Measurements from ENCODE around the gene SERPINE1.

SERPINE1 gene

DNA sequence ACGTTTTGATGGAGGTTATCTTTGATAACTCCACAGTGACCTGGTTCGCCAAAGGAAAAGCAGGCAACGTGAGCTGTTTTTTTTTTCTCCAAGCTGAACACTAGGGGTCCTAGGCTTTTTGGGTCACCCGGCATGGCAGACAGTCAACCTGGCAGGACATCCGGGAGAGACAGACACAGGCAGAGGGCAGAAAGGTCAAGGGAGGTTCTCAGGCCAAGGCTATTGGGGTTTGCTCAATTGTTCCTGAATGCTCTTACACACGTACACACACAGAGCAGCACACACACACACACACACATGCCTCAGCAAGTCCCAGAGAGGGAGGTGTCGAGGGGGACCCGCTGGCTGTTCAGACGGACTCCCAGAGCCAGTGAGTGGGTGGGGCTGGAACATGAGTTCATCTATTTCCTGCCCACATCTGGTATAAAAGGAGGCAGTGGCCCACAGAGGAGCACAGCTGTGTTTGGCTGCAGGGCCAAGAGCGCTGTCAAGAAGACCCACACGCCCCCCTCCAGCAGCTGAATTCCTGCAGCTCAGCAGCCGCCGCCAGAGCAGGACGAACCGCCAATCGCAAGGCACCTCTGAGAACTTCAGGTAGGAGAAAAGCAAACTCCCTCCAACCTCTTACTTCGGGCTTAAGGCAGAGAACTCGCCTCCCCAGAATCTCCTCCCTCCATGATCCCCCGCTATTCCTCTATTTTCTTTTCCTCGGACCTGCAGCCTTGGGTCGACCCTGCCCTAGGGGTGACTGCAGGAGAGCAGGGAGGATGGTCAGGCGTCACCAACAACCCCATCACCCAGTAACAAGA is at the start of gene SERPINE1:
TSS of gene SERPINE1 (plus strand) at position 454 of the 809 bp plus-strand sequence. CDS start 1,290 bp downstream, outside the sequence.
- H3K4me1 ChIP-seq (ENCODE audit: control insufficient read depth, insufficient read depth, low read length): peaks cover 7% of the 10 kb centered on the region
- H3K4me3 ChIP-seq (ENCODE audit: low read length): no peak within 1 kb of the TSS
- H3K9me3 ChIP-seq (ENCODE audit: control insufficient read depth, insufficient read depth, low read length): no peaks in the 10 kb centered on the region
- H3K27ac ChIP-seq (ENCODE audit: low read length): no peak within 1 kb of the TSS
- no CpG with 5 or more reads among the region's 22 CpGs for WGBS (ENCODE audit: insufficient coverage, insufficient read length)
- H3K36me3 ChIP-seq (ENCODE audit: control insufficient read depth, insufficient read depth, low read length): no peaks in the 10 kb centered on the region
- no peaks in the 10 kb centered on the region for H3K27me3 ChIP-seq (ENCODE audit: control insufficient read depth, insufficient read depth, low read length)
- no peak for DNase-seq (ENCODE audit: low read depth, low spot score)

DNA sequence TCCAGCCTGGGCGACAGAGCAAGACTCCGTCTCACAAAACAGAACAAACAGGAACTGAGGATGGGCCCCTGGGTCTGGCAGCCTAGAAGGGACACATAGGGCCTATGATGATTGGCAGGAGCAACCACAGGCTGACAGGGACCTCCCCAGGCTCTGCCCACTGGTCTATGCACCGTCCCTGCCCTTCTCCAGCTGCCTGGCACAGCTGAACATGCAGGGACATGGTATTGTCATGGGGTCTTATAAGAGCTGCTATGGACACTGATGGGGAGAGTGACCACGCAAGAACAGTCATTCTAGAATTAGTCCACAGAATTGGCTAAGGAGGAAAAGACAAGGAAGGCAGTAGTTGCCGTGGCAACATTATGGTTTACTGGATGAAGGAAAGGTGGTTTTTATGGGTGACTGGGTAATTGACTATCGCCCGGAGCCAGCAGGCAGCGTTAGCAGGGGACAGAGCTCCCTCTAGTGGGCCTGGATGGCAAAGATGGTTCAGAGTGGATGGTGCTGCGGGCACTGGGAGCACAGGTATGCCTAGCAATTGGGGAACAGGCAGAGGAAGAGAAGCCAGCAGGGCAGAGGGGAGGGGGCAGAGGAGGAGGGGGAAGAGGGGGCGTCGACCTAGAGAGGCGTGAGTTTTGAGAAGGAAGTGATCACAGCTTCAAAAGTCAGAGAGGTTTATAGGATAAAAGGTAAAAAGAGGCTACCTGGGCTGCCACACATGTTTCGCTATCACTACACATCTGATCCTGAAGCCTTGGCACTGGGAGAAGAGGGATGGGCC is 49.4 kb upstream of the SERPINE1 start:
- H3K4me1 ChIP-seq (ENCODE audit: control insufficient read depth, insufficient read depth, low read length): no peaks in the 10 kb centered on the region
- H3K27ac ChIP-seq (ENCODE audit: low read length): no peak overlapping the region
- DNase-seq (ENCODE audit: low read depth, low spot score): peak; percentile 97
- no peaks in the 10 kb centered on the region for H3K36me3 ChIP-seq (ENCODE audit: control insufficient read depth, insufficient read depth, low read length)
- WGBS (ENCODE audit: insufficient coverage, insufficient read length): no CpG with 5 or more reads among the region's 13 CpGs
- no peak overlapping the region for H3K4me3 ChIP-seq (ENCODE audit: low read length)
- no peaks in the 10 kb centered on the region for H3K9me3 ChIP-seq (ENCODE audit: control insufficient read depth, insufficient read depth, low read length)
- H3K27me3 ChIP-seq (ENCODE audit: control insufficient read depth, insufficient read depth, low read length): no peaks in the 10 kb centered on the region

DNA sequence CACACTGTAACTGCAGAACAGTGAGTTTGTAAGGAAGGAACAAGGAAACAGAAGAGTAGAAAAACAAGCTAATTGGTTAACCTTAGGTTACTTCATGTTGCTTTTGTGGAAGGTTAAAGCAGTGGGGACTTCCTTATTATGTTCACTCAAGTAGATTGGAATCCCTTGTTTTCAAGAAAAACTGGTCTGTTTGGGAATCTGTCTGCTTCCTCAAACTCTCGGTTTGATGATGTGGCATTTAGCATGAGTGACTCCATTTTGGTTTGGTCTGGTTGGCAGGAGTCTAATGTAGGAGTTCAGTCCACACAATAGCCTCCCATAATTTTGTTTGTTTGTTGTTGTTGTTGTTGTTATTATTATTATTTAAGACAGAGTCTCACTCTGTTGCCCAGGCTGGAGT is 45.5 kb upstream of the SERPINE1 start:
- Histone ChIP-seq H3K4me3 (ENCODE audit: low read length) (no peak overlapping the region), H3K9me3 (ENCODE audit: control insufficient read depth, insufficient read depth, low read length) (no peaks in the 10 kb centered on the region), H3K4me1 (ENCODE audit: control insufficient read depth, insufficient read depth, low read length) (no peaks in the 10 kb centered on the region), H3K27ac (ENCODE audit: low read length) (no peak overlapping the region), H3K36me3 (ENCODE audit: control insufficient read depth, insufficient read depth, low read length) (no peaks in the 10 kb centered on the region), H3K27me3 (ENCODE audit: control insufficient read depth, insufficient read depth, low read length) (no peaks in the 10 kb centered on the region)
- no peak for DNase-seq (ENCODE audit: low read depth, low spot score)
- no CpG with 5 or more reads among the region's 1 CpG for WGBS (ENCODE audit: insufficient coverage, insufficient read length)

DNA sequence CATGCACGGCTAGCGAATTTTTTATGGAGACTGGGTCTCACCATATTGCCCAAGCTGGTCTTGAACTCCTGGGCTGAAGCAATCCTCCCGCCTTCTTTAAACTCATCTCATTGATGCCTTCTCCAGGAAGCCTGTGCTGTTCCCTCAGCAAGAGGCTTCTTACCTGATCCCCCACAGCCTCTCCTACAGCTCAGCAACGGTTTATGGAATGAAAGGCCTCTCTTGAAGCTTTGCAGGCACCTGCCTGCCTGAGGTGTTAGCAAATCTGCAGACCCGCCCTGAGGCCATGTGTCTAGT is 42.1 kb upstream of the SERPINE1 start:
- no CpG with 5 or more reads among the region's 5 CpGs for WGBS (ENCODE audit: insufficient coverage, insufficient read length)
- no peaks in the 10 kb centered on the region; the same call in 1 of the 2 replicates for H3K4me1 ChIP-seq (ENCODE audit: control insufficient read depth, insufficient read depth, low read length)
- H3K36me3 ChIP-seq (ENCODE audit: control insufficient read depth, insufficient read depth, low read length): peaks cover 17% of the 10 kb centered on the region; the same call in 1 of the 2 replicates
- H3K4me3 ChIP-seq (ENCODE audit: low read length): no peak overlapping the region
- no peak overlapping the region for H3K27ac ChIP-seq (ENCODE audit: low read length)
- DNase-seq (ENCODE audit: low read depth, low spot score): no peak
- H3K9me3 ChIP-seq (ENCODE audit: control insufficient read depth, insufficient read depth, low read length): no peaks in the 10 kb centered on the region
- no peaks in the 10 kb centered on the region for H3K27me3 ChIP-seq (ENCODE audit: control insufficient read depth, insufficient read depth, low read length)

DNA sequence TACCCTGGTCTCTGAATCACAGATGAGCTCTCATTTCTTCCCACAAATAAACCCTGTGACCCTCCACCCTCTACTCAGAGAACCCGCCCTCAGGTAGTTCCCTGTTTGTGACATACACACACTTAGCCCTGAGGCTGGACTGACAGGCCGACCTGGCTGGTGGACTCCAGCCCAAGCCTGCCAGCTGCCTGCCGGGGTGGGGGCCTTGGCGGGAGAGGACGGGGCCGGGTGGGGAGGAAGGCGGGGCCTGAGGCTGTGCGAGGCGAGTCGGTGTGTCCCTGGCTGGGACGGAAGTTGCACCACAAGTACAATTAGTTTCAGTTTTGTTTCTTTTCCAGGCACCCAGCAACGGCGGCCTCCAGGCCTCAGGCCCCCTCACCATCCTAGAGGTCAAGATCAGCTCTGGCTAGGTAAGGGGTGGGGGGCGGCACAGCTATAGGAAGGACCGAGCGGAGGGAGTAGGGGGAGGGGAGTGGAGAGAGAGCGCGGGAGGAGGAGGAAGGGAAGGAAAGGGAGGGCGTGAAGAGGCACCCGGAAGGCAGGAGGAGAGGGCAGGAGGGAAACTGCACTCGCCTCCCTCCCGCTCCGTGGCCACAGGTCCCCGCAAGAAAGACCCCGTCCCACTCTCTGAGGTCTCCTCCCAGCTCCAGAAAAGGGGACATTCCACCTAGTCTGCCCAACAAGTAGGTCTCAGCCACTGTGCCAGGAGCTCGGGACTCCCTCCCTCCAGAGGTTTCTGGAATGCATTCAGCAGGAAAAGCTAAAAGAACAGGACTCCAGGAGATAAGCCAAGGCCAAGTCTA is 41.5 kb upstream of the SERPINE1 start, which contains the start of gene TRIM56:
TSS of gene TRIM56 (plus strand) at position 320 of the 803 bp plus-strand sequence. CDS start 1,832 bp downstream, outside the sequence.
- Histone ChIP-seq H3K36me3 (ENCODE audit: control insufficient read depth, insufficient read depth, low read length) (peaks cover 17% of the 10 kb centered on the region; the same call in 1 of the 2 replicates), H3K4me1 (ENCODE audit: control insufficient read depth, insufficient read depth, low read length) (no peaks in the 10 kb centered on the region; the same call in 1 of the 2 replicates), H3K4me3 (ENCODE audit: low read length) (peak within 1 kb of the TSS; percentile 51; the same call in 1 of the 2 replicates), H3K27me3 (ENCODE audit: control insufficient read depth, insufficient read depth, low read length) (no peaks in the 10 kb centered on the region), H3K9me3 (ENCODE audit: control insufficient read depth, insufficient read depth, low read length) (no peaks in the 10 kb centered on the region), H3K27ac (ENCODE audit: low read length) (no peak within 1 kb of the TSS)
- WGBS (ENCODE audit: insufficient coverage, insufficient read length): no CpG with 5 or more reads among the region's 26 CpGs
- DNase-seq (ENCODE audit: low read depth, low spot score): no peak

DNA sequence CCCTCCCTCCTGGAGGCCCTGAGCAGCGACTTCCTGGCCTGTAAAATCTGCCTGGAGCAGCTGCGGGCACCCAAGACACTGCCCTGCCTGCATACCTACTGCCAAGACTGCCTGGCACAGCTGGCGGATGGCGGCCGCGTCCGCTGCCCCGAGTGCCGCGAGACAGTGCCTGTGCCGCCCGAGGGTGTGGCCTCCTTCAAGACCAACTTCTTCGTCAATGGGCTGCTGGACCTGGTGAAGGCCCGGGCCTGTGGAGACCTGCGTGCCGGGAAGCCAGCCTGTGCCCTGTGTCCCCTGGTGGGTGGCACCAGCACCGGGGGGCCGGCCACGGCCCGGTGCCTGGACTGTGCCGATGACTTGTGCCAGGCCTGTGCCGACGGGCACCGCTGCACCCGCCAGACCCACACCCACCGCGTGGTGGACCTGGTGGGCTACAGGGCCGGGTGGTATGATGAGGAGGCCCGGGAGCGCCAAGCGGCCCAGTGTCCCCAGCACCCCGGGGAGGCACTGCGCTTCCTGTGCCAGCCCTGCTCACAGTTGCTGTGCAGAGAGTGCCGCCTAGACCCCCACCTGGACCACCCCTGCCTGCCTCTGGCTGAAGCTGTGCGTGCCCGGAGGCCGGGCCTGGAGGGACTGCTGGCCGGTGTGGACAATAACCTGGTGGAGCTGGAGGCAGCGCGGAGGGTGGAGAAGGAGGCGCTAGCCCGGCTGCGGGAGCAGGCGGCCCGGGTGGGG is 39.4 kb upstream of the SERPINE1 start:
- WGBS (ENCODE audit: insufficient coverage, insufficient read length): no CpG with 5 or more reads among the region's 45 CpGs
- Histone ChIP-seq H3K27ac (ENCODE audit: low read length) (no peak overlapping the region), H3K4me1 (ENCODE audit: control insufficient read depth, insufficient read depth, low read length) (no peaks in the 10 kb centered on the region; the same call in 1 of the 2 replicates), H3K36me3 (ENCODE audit: control insufficient read depth, insufficient read depth, low read length) (peaks cover 17% of the 10 kb centered on the region), H3K9me3 (ENCODE audit: control insufficient read depth, insufficient read depth, low read length) (no peaks in the 10 kb centered on the region), H3K27me3 (ENCODE audit: control insufficient read depth, insufficient read depth, low read length) (no peaks in the 10 kb centered on the region), H3K4me3 (ENCODE audit: low read length) (no peak overlapping the region)
- DNase-seq (ENCODE audit: low read depth, low spot score): no peak

DNA sequence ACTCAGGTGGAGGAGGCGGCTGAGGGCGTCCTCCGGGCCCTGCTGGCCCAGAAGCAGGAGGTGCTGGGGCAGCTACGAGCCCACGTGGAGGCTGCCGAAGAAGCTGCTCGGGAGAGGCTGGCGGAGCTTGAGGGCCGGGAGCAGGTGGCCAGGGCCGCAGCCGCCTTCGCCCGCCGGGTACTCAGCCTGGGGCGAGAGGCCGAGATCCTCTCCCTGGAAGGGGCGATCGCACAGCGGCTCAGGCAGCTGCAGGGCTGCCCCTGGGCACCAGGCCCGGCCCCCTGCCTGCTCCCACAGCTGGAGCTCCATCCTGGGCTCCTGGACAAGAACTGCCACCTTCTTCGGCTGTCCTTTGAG is 38.9 kb upstream of the SERPINE1 start:
- H3K9me3 ChIP-seq (ENCODE audit: control insufficient read depth, insufficient read depth, low read length): no peaks in the 10 kb centered on the region
- no peaks in the 10 kb centered on the region for H3K27me3 ChIP-seq (ENCODE audit: control insufficient read depth, insufficient read depth, low read length)
- H3K4me1 ChIP-seq (ENCODE audit: control insufficient read depth, insufficient read depth, low read length): no peaks in the 10 kb centered on the region; the same call in 1 of the 2 replicates
- DNase-seq (ENCODE audit: low read depth, low spot score): no peak
- H3K27ac ChIP-seq (ENCODE audit: low read length): no peak overlapping the region
- H3K4me3 ChIP-seq (ENCODE audit: low read length): no peak overlapping the region
- H3K36me3 ChIP-seq (ENCODE audit: control insufficient read depth, insufficient read depth, low read length): peaks cover 17% of the 10 kb centered on the region
- WGBS (ENCODE audit: insufficient coverage, insufficient read length): no CpG with 5 or more reads among the region's 21 CpGs

DNA sequence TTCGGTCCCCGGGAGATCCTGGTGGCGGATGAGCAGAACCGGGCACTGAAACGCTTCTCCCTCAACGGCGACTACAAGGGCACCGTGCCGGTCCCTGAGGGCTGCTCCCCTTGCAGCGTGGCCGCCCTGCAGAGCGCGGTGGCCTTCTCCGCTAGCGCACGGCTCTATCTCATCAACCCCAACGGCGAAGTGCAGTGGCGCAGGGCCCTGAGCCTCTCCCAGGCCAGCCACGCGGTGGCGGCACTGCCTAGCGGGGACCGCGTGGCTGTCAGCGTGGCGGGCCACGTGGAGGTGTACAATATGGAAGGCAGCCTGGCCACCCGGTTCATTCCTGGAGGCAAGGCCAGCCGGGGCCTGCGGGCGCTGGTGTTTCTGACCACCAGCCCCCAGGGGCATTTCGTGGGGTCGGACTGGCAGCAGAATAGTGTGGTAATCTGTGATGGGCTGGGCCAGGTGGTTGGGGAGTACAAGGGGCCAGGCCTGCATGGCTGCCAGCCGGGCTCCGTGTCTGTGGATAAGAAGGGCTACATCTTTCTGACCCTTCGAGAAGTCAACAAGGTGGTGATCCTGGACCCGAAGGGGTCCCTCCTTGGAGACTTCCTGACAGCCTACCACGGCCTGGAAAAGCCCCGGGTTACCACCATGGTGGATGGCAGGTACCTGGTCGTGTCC is 37.9 kb upstream of the SERPINE1 start:
- DNase-seq (ENCODE audit: low read depth, low spot score): no peak
- no peak overlapping the region for H3K4me3 ChIP-seq (ENCODE audit: low read length)
- WGBS (ENCODE audit: insufficient coverage, insufficient read length): no CpG with 5 or more reads among the region's 41 CpGs
- H3K36me3 ChIP-seq (ENCODE audit: control insufficient read depth, insufficient read depth, low read length): peaks cover 17% of the 10 kb centered on the region
- H3K4me1 ChIP-seq (ENCODE audit: control insufficient read depth, insufficient read depth, low read length): no peaks in the 10 kb centered on the region; the same call in 1 of the 2 replicates
- H3K27ac ChIP-seq (ENCODE audit: low read length): no peak overlapping the region
- H3K9me3 ChIP-seq (ENCODE audit: control insufficient read depth, insufficient read depth, low read length): no peaks in the 10 kb centered on the region
- no peaks in the 10 kb centered on the region for H3K27me3 ChIP-seq (ENCODE audit: control insufficient read depth, insufficient read depth, low read length)

DNA sequence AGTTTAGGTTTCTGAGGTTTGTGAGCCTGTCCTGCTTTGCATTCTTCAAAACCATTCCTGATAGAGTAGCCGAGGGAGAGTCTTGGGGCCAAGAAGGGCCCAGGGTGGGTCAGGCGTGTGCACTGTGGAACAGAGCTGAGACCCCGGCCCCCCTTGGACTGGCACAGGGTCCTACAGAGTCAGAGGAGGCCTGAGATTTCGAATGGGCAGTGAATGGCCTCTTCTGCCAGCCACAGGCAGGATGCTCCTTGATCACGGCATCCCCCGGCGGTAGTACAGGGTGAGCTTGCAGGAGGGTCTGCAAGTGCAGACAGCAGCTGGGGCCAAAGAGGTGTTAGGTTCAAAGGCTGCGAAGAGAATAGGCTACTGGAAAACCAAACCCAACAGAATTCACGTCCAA is 37.0 kb upstream of the SERPINE1 start:
- no peaks in the 10 kb centered on the region for H3K27me3 ChIP-seq (ENCODE audit: control insufficient read depth, insufficient read depth, low read length)
- DNase-seq (ENCODE audit: low read depth, low spot score): no peak
- H3K4me3 ChIP-seq (ENCODE audit: low read length): no peak overlapping the region
- H3K36me3 ChIP-seq (ENCODE audit: control insufficient read depth, insufficient read depth, low read length): peaks cover 17% of the 10 kb centered on the region
- no peak overlapping the region for H3K27ac ChIP-seq (ENCODE audit: low read length)
- no CpG with 5 or more reads among the region's 9 CpGs for WGBS (ENCODE audit: insufficient coverage, insufficient read length)
- no peaks in the 10 kb centered on the region for H3K9me3 ChIP-seq (ENCODE audit: control insufficient read depth, insufficient read depth, low read length)
- H3K4me1 ChIP-seq (ENCODE audit: control insufficient read depth, insufficient read depth, low read length): no peaks in the 10 kb centered on the region; the same call in 1 of the 2 replicates
